Thyroid gland (tissue), 4 donors: ENCODE data around the gene SLC39A2.

Experiments
- POLR2A ChIP-seq, 2 donors: fragments of 450-650 bp; IDR thresholded peaks; one replicate each; pipeline ENCODE4 v1.6.1; 2017; ENCODE audit warnings: antibody characterized with exemption in 2 of 2, mild to moderate bottlenecking in 2 of 2, moderate library complexity in 1 of 2
- TF ChIP-seq, protein P1 (sequence below), 6 experiments: fragments of 200-600 bp in 3 of 6; fragments of 450-650 bp in 3 of 6; sonication (generic) in 3 of 6; IDR thresholded peaks; one replicate each; pipeline ENCODE4 v1.5.1; 2016 to 2019; ENCODE audit warnings: antibody characterized with exemption in 6 of 6, mild to moderate bottlenecking in 2 of 6, inconsistent platforms in 1 of 6, moderate library complexity in 1 of 6

DNA sequence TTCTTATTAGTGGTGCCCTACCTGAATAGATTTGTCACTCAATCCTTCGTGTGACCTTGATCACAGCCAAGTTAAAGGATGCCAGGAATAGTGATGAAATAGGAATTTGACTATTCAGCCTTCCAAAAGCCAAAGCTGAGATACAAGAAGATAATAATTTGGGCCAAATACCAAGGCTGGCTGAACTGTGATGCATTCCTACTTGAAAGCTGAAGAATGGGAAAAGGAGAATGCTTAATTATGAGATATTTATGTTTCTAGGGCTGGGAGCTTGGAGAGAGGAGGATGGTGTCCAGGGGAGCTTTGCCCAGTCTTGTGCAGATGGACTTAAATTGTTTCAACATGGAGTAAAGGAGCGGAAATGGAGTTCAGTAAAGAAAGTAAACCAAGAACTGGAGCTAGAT, 48.3 kb downstream of the SLC39A2 start:
- TF ChIP-seq POLR2A (IDR thresholded peaks at IDR 0.05), result no peak
- TF ChIP-seq, protein P1, sequence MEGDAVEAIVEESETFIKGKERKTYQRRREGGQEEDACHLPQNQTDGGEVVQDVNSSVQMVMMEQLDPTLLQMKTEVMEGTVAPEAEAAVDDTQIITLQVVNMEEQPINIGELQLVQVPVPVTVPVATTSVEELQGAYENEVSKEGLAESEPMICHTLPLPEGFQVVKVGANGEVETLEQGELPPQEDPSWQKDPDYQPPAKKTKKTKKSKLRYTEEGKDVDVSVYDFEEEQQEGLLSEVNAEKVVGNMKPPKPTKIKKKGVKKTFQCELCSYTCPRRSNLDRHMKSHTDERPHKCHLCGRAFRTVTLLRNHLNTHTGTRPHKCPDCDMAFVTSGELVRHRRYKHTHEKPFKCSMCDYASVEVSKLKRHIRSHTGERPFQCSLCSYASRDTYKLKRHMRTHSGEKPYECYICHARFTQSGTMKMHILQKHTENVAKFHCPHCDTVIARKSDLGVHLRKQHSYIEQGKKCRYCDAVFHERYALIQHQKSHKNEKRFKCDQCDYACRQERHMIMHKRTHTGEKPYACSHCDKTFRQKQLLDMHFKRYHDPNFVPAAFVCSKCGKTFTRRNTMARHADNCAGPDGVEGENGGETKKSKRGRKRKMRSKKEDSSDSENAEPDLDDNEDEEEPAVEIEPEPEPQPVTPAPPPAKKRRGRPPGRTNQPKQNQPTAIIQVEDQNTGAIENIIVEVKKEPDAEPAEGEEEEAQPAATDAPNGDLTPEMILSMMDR (IDR thresholded peaks at IDR 0.05), result no peak
